Measurements from ENCODE around the gene AHRR. TPM values are rescaled to one million over a fixed set of nuclear protein-coding genes. Genes with fewer than 3 reads are reported as not detected.

AHRR gene
- total RNA-seq, 1 donor from 2014 or later: 54.9 TPM

DNA sequence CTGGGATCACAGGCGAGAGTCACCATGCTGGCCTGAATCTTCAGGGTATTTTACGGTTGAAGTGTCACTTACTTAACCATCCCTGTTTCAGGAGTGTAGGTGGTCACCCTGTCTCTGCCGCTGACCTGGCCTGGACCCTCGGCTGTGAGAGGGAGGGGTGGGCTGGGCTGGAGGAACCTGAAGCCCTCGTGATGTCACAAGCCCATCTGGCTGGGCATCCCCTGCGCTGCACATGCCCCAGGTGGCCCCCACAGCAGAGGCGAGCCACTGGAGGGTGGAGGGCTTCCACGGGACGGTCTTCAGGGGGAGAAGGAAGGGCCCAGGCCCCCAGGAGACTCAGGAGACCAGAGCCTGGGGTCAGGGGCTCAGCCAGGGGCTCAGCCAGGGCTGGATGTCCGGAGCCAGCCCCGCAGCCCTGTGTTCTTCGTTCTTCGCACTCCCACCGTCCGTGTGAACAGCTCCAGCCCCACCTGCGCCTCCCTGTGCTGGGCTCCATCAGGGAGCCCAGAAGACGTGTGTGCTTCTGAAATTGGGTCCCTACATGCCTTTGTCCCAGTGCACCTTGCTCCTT, 7.6 kb upstream of the AHRR start:
- Mint-ChIP-seq H3K27me3 (ENCODE audit: unreplicated experiment) (no peaks in the 10 kb centered on the region), H3K4me1 (ENCODE audit: unreplicated experiment) (peaks cover 12% of the 10 kb centered on the region), H3K9me3 (ENCODE audit: unreplicated experiment) (no peaks in the 10 kb centered on the region), H3K27ac (ENCODE audit: unreplicated experiment) (no peak overlapping the region), H3K4me3 (ENCODE audit: unreplicated experiment) (no peak overlapping the region), H3K36me3 (ENCODE audit: unreplicated experiment) (peaks cover 7% of the 10 kb centered on the region)
- TF ChIP-seq, protein P1, sequence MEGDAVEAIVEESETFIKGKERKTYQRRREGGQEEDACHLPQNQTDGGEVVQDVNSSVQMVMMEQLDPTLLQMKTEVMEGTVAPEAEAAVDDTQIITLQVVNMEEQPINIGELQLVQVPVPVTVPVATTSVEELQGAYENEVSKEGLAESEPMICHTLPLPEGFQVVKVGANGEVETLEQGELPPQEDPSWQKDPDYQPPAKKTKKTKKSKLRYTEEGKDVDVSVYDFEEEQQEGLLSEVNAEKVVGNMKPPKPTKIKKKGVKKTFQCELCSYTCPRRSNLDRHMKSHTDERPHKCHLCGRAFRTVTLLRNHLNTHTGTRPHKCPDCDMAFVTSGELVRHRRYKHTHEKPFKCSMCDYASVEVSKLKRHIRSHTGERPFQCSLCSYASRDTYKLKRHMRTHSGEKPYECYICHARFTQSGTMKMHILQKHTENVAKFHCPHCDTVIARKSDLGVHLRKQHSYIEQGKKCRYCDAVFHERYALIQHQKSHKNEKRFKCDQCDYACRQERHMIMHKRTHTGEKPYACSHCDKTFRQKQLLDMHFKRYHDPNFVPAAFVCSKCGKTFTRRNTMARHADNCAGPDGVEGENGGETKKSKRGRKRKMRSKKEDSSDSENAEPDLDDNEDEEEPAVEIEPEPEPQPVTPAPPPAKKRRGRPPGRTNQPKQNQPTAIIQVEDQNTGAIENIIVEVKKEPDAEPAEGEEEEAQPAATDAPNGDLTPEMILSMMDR (IDR thresholded peaks at IDR 0.05): no peak
- DNase-seq (ENCODE audit: extremely low spot score, unreplicated experiment): no peak

DNA sequence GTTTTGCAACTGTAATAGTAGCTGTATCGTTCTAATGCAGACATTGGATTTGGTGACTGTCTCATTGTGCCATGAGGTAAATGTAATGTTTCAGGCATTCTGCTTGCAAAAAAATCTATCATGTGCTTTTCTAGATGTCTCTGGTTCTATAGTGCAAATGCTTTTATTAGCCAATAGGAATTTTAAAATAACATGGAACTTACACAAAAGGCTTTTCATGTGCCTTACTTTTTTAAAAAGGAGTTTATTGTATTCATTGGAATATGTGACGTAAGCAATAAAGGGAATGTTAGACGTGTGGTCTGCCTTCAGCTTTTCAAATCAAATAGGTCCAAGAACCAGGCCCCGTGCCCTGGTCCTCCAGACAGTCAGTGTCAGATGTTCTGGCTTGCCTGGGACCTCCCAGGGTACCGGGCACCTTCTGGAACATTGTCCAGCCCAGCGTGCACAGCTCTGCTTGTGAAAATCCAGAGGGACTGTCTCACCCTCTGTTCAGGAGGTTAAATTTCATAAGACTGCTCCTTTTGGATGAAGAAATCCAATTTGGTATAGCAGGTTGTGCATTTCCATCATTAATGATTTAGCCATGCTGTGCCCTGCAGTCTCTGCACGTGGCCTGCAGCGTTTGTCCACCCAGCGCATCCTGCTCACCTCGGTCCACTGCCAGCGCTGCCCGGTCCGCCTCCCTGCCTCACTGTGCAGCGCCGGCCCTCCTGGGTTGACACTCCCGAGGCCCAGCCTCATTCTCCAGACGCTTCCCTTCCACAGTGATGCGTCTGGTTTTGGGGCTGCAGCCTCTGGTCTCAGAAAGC, 6.6 kb upstream of the AHRR start:
- peaks cover 14% of the 10 kb centered on the region for H3K4me1 Mint-ChIP-seq (ENCODE audit: unreplicated experiment)
- DNase-seq (ENCODE audit: extremely low spot score, unreplicated experiment): no peak
- H3K36me3 Mint-ChIP-seq (ENCODE audit: unreplicated experiment): peaks cover 7% of the 10 kb centered on the region
- H3K4me3 Mint-ChIP-seq (ENCODE audit: unreplicated experiment): no peak overlapping the region
- TF ChIP-seq, protein P1 (IDR thresholded peaks at IDR 0.05): no peak
- H3K9me3 Mint-ChIP-seq (ENCODE audit: unreplicated experiment): no peaks in the 10 kb centered on the region
- H3K27ac Mint-ChIP-seq (ENCODE audit: unreplicated experiment): no peak overlapping the region
- no peaks in the 10 kb centered on the region for H3K27me3 Mint-ChIP-seq (ENCODE audit: unreplicated experiment)

DNA sequence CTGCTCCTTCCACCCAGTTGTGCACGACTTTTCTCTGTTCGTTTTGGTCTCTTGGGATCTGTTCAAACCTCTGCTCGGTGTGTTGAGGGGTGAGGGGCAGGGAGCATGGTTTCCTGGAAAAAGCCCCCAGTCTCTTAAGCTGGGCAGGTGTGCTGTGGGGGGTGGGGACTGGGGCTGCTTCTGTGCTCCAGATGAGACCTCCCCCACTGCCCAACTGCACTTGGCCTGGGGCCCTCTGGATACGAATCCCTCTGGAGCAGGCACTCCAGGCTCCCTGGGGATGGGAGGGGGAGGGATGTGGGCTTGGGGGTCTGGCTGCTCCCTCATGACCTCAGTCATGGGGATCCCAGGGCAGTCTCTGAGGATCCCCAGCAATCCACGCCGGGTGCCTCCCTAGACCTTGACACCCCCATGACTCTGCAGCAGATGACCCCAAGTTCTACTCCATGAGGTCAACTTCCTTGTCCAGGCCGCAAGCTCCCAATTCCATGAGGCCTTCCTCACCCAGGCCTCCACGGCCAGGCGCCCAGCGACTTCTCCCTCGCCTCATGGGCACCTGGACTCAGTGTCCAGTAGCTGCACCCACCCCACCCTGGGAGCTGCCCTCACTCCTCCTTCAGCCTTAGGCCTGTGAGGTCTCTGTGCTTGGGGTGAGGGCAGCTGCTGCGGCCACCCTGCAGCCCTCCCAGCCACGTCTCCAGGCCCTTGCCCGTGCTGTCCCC, 5.9 kb upstream of the AHRR start:
- Mint-ChIP-seq H3K9me3 (ENCODE audit: unreplicated experiment) (no peaks in the 10 kb centered on the region), H3K36me3 (ENCODE audit: unreplicated experiment) (peaks cover 7% of the 10 kb centered on the region), H3K27ac (ENCODE audit: unreplicated experiment) (no peak overlapping the region), H3K4me3 (ENCODE audit: unreplicated experiment) (no peak overlapping the region), H3K27me3 (ENCODE audit: unreplicated experiment) (no peaks in the 10 kb centered on the region), H3K4me1 (ENCODE audit: unreplicated experiment) (peaks cover 20% of the 10 kb centered on the region)
- peak; percentile 82 for DNase-seq (ENCODE audit: extremely low spot score, unreplicated experiment)
- TF ChIP-seq, protein P1 (IDR thresholded peaks at IDR 0.05): no peak

DNA sequence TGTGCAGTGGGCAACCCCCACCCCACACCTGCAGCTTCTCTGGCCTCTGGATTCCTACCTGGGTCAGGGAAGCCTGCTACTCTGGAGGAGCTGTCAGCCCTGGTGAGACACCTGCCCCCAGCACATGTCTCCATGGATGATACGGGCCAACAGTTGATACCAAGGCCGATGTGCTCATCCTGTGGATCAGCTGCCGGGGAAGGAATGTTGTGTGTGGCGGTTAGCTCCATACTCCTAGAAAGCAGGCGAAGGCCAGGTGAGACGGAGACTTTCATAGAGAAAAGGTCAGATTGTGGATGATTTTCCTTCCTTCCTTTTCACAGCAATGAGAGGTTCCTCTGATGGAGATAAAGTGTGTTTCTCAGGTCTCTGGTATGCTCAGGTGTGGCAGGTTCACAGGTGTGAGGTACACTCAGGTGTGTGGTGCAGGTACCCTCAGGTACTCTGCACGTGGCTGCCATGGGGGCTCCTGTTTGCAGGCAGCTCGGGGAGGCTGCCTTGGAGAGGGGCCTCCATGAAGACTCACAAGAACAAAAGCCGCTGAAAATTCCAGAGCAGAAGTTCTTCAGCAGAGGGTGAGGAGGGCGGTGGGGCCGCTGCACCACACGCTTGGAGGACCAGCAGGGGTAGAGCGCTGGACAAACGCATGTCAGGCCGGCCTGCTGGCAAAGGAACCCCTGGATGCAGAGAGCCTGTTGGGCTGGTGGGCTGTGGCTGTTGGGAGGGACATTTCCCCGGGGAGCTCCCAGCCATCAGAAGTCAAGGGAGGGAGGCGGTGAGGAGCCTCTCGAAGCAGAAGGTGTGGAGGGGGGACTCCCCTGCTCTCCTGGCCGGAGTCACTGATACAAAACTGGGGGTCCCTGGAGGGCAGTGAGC, 5.1 kb upstream of the AHRR start:
- no peak overlapping the region for H3K27ac Mint-ChIP-seq (ENCODE audit: unreplicated experiment)
- no peaks in the 10 kb centered on the region for H3K9me3 Mint-ChIP-seq (ENCODE audit: unreplicated experiment)
- H3K4me3 Mint-ChIP-seq (ENCODE audit: unreplicated experiment): no peak overlapping the region
- no peaks in the 10 kb centered on the region for H3K27me3 Mint-ChIP-seq (ENCODE audit: unreplicated experiment)
- TF ChIP-seq, protein P1 (IDR thresholded peaks at IDR 0.05): no peak
- DNase-seq (ENCODE audit: extremely low spot score, unreplicated experiment): no peak
- peaks cover 7% of the 10 kb centered on the region for H3K36me3 Mint-ChIP-seq (ENCODE audit: unreplicated experiment)
- H3K4me1 Mint-ChIP-seq (ENCODE audit: unreplicated experiment): peaks cover 19% of the 10 kb centered on the region

Data from osteocyte (in vitro differentiated cells).